ENCODE data around the gene MMP24OS. TPM values are rescaled to one million over a fixed set of nuclear protein-coding genes. Genes with fewer than 3 reads are reported as not detected.
A peak's percentile ranks its signal among the peaks of the same experiment; 100 is the strongest.
"Not testable (repeated sequence)": the region's sequence is repeated elsewhere in the genome, so short reads cannot be mapped to it uniquely, and the experiment has no call there.

Gene MMP24OS
- total RNA-seq, 2 donors from 2014 or later, result 29.4 to 41.8 TPM

DNA sequence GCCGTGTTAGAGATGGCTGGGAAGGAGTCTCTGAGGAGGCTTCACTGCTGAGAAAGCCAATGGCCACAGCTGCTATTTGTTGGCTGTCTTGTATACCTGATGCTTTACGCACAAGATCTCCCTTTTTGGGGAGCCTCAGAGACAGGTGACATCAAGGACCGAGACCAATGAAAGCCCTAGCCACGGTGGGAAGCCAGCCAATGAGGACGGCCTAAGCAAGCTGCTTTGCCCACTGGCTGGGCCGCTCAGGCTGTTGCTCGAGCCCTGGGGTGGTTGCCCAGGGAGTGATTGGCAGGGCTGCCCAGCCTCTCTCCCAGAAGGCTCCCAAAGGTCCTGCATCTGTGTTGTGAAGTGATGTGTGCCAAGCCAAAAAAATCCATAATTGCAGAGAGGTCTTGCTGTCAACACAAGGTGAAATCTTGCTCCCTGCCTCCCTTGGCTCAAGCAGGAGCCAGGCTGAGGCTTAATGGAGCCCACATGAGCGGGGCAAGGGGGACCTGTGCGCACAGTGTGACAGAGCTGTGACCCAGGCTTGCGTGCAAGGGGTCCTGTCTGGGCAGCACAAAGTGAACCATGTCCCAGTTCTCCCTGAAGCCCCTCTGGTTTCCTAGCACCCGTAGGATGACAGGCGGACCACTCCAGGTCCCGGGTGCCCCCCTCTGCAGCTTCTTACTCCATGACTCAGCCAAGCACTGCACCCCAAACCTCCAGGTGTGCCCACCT, 4.3 kb downstream of the MMP24OS start:
- Mint-ChIP-seq H3K9me3 (no peaks in the 10 kb centered on the region), H3K27ac (peak overlapping the region; percentile 45 to 55), H3K36me3 (peaks cover 8 to 14% of the 10 kb centered on the region in 2 donors)
- ATAC-seq (no peak), DNase-seq (ENCODE audit: low spot score in 2 of 2) (no peak)

DNA sequence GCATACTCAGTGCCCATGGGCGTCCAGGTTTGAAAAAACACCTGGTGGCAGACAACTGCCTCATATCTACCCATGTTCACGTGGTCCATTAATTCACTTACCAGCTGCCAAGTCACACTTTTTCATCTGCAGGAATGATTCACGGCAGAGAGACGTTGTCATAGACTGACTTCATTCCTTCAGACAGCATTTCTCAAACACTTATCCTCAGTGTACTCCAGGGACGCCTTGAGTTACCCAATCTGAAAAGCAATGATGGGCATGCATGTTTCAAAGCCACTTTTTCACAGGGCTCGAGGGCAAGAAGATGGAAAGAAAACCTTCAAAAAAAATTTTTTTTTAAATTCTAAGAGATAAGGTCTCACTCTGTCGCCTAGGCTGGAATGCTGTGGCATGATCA, 6.0 kb downstream of the MMP24OS start:
- H3K9me3 Mint-ChIP-seq, result no peaks in the 10 kb centered on the region
- no peak overlapping the region for H3K27ac Mint-ChIP-seq
- ATAC-seq, result no peak
- DNase-seq (ENCODE audit: low spot score in 2 of 2), result no peak
- H3K36me3 Mint-ChIP-seq, result peaks cover 1 to 4% of the 10 kb centered on the region in 2 donors

DNA sequence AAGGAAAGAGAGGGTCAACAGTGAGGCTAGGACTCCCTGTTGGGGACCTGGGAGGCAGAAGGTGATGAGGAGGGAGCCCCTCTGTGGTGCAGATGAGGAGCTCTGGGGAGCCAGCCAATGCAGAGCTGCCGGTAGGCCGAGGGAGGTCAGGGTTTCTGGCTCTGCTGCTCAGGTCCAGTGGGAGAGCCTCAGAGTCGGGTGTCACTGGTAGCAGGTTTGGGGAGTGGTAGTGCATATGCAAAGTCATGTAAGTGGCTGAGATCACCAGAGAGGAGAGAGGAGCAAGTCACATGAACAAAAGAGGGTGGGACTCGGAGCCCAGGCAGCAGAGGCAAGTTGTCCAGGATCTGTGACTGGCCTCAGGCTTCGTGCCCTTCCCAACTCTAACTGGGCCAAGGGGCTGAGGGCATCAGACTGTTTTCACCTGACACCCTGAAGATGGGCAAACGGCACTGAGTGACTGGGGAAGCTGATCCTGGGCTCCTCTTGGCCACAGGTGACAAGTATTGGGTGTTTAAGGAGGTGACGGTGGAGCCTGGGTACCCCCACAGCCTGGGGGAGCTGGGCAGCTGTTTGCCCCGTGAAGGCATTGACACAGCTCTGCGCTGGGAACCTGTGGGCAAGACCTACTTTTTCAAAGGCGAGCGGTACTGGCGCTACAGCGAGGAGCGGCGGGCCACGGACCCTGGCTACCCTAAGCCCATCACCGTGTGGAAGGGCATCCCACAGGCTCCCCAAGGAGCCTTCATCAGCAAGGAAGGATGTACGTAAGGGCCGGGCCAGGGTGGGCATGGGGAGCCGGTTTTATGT, 6.6 kb downstream of the MMP24OS start:
- H3K36me3 Mint-ChIP-seq, result peaks cover 0 to 5% of the 10 kb centered on the region in 2 donors
- no peak for DNase-seq (ENCODE audit: low spot score in 2 of 2)
- no peaks in the 10 kb centered on the region for H3K9me3 Mint-ChIP-seq
- peak overlapping the region in 1 of 2 donors; percentile 94 for H3K27ac Mint-ChIP-seq
- ATAC-seq, result no peak

DNA sequence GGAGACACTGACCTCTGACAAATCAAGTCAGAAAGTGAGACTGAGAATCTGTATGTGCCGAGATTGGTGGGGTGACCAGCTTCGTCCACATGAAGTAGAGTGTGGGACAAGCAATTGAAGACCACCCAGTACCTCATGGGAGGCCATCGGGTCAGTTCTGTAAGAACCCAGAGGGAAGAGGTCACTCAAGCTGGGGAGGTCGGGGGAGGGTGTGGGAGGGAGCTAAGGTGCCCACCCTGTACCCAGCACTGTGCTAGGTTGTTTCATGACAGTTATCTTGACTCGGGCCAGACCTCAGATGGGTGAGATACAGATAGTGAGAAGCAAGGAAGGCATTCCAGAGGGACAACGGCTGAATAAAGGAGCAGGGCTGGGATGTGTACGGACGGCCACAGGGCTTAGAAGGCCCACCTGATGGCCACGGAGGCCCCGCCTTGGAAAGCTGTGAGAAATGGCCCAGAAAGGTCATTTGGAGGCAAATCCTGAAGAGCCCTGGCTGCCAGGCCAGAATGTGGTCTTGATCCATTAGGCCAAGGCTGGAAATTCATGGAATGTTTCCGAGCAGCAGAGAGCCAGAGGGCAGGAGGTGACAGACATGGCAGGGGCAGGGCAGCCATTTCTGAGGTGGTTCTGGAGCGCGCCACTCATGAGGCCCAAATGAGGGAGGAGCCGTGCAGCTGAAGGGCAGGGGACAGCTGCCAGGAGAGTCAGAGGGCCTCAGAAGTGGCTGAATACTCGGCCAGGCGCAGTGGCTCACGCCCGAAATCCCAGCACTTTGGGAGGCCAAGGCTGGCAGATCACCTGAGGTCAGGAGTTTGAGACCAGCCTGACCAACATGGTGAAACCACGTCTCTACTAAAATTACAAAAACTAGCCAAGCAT, 7.7 kb downstream of the MMP24OS start:
- Mint-ChIP-seq H3K9me3 (no peaks in the 10 kb centered on the region), H3K27ac (peak overlapping the region in 1 of 2 donors; percentile 94), H3K36me3 (peaks cover 0 to 5% of the 10 kb centered on the region in 2 donors)
- ATAC-seq, result no peak
- DNase-seq (ENCODE audit: low spot score in 2 of 2), result no peak

DNA sequence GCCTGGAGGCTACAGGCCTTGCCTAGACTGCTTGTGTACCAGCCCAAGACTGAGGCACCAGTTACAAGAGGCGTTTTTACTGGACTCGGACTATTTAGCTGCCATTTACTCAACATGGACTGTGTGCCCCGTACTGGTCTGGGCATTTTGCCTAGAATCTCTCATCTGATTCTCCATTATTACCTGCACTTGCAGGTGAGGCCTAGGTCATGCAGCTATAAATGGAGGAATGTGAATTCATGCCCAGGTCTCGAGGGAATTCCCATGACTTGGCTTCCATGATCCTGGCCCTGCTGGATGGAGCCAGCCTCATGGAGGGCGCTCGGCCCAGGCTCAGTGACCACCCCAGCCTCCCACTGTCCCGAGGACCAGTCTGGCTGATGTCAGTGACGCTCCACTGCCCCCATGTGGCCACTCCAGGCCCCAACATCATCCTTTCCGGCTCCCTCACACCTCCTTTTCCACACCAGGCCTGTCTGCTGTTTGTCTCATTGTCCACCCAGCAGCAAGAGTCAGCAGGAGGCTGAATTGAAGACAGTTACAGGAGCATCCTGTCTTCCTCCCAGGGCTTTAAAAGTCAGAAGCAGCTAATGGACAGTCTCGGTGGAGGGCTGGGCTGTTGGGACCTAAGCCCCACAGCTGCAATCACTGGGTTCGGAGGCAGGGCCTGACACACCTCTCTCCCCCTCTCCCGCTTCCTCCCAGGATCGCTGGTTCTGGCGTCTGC, 8.7 kb downstream of the MMP24OS start:
- Mint-ChIP-seq H3K27ac (no peak overlapping the region), H3K9me3 (no peaks in the 10 kb centered on the region), H3K36me3 (peaks cover 0 to 5% of the 10 kb centered on the region in 2 donors)
- peak in 1 of 2 donors; percentile 64 for DNase-seq (ENCODE audit: low spot score in 2 of 2)
- peak; percentile 74 to 84 for ATAC-seq

GRCh38 chr20:35267092-35267491, 10.8 kb downstream of the MMP24OS start:
- DNase-seq (ENCODE audit: low spot score in 2 of 2) (no peak), ATAC-seq (no peak)
- no peaks in the 10 kb centered on the region for H3K9me3 Mint-ChIP-seq
- H3K27ac Mint-ChIP-seq, result no peak overlapping the region
- peaks cover 0 to 5% of the 10 kb centered on the region in 2 donors for H3K36me3 Mint-ChIP-seq

DNA sequence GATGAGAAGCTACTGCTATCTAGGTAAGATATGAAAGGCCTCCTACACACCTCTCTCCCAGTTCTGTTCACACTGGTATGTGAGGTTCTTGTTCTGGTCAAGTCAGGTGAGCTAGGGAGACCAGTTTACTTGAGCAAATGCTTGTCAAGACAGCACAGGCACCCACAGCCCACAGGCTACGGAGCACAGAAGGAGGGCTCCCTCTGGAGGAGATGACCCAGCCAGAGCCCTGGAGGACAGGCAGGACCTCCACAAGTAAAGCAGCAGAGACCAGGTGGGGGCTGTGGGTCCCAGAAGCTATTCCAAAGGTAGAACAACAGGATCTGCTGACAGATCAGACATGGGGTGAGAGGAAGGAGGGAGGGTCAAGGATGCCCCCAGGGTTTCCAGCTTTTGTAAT, 13.2 kb downstream of the MMP24OS start:
- Mint-ChIP-seq H3K27ac (no peak overlapping the region), H3K9me3 (no peaks in the 10 kb centered on the region), H3K36me3 (peaks cover 0 to 5% of the 10 kb centered on the region in 2 donors)
- ATAC-seq, result no peak
- DNase-seq (ENCODE audit: low spot score in 2 of 2), result no peak

DNA sequence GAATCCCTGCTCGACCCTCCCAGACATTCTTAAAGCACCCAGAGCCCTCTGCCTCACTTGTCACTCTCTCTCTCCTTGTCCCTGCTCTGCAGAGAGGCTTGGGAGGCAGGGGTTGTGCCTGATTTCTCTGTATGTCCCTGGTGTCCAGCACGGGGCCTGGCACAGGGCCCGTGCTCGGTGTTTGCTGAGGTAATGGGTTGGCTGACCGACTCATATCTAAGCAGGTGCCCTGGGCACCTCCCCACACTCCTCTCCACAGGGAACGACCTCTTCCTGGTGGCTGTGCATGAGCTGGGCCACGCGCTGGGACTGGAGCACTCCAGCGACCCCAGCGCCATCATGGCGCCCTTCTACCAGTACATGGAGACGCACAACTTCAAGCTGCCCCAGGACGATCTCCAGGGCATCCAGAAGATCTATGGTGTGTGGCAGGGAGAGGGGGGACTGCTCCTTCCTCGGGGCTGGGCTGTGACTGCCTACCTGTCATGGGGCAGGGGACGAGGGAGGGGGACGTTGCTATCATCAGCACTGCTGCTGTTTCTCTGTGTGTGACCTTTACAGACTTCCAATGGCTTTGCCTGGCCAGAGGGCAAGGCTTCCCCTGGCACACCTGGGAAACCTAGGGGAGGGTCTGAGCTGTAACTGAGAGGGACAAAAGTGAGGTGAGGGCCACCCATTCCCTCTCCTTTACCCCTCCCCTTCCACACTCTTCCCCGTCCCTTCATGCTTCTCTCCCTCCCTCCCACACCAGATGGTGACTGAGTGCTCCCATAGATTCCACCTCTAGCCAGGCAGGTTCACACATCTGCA, 14.2 kb downstream of the MMP24OS start:
- no peak for ATAC-seq
- H3K27ac Mint-ChIP-seq, result peak overlapping the region in 1 of 2 donors; percentile 78
- H3K36me3 Mint-ChIP-seq, result peaks cover 0 to 5% of the 10 kb centered on the region in 2 donors
- no peaks in the 10 kb centered on the region for H3K9me3 Mint-ChIP-seq
- DNase-seq (ENCODE audit: low spot score in 2 of 2), result no peak

DNA sequence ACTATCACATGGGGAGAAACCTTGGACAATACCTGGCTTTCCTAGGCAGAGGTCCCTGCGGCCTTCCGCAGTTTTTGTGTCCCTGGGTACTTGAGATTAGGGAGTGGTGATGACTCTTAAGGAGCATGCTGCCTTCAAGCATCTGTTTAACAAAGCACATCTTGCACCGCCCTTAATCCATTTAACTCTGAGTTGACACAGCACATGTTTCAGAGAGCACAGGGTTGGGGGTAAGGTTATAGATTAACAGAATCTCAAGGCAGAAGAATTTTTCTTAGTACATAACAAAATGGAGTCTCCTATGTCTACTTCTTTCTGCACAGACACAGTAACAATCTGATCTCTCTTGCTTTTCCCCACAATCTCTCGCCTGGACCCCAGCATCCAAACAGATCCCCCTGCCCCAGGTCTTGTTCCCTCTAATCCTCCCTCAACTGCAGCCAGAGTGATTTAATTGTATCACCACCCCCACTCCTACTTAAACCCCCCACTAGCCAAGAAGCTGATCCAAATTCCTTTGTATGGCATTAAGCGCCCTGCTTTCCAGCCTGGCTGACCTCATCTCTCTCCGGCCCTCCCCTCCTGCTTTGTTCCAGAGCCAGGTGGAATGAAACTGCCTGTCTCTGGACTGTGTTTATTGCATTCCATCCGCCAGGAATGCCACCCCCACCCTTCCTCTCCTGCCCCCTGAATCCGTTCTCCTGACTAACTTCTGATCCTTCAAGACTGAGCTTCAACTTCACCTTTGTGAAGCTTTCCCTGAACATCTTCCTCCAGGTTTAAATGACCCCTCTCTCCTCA, 15.0 kb downstream of the MMP24OS start:
- H3K9me3 Mint-ChIP-seq; ATAC-seq; DNase-seq (ENCODE audit: low spot score in 2 of 2); H3K36me3 Mint-ChIP-seq: not testable (repeated sequence)
- peak overlapping the region in 1 of 2 donors; percentile 41 for H3K27ac Mint-ChIP-seq

DNA sequence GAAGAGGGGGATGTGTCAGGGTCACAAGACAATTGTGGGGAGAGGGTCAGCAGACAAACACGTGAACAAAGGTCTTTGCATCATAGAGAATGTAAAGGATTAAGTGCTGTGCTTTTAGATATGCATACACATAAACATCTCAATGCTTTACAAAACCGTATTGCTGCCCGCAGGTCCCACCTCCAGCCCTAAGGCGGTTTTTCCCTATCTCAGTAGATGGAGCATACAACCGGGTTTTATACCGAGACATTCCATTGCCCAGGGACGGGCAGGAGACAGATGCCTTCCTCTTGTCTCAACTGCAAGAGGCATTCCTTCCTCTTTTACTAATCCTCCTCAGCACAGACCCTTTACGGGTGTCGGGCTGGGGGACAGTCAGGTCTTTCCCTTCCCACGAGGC, 15.6 kb downstream of the MMP24OS start:
- not testable (repeated sequence) for H3K36me3 Mint-ChIP-seq; H3K27ac Mint-ChIP-seq; DNase-seq (ENCODE audit: low spot score in 2 of 2); ATAC-seq; H3K9me3 Mint-ChIP-seq

GRCh38 chr20:35260426-35260825, 17.5 kb downstream of the MMP24OS start:
- no peak for ATAC-seq

GRCh38 chr20:35257175-35257909, 20.6 kb downstream of the MMP24OS start:
- Mint-ChIP-seq H3K36me3 (no peaks in the 10 kb centered on the region), H3K9me3 (no peaks in the 10 kb centered on the region), H3K27ac (no peak overlapping the region)
- no peak for DNase-seq (ENCODE audit: low spot score in 2 of 2)
- no peak for ATAC-seq

More at GRCh38 chr20:35260426-35260825, 17.5 kb downstream of the MMP24OS start:
- DNase-seq (ENCODE audit: low spot score in 2 of 2), result no peak
- Mint-ChIP-seq H3K9me3 (no peaks in the 10 kb centered on the region), H3K36me3 (no peaks in the 10 kb centered on the region), H3K27ac (peak overlapping the region; percentile 29 to 55)

GRCh38 chr20:35254448-35254999, 23.4 kb downstream of the MMP24OS start:
- Mint-ChIP-seq H3K36me3 (no peaks in the 10 kb centered on the region), H3K27ac (no peak overlapping the region)
- no peak for DNase-seq (ENCODE audit: low spot score in 2 of 2)

DNA sequence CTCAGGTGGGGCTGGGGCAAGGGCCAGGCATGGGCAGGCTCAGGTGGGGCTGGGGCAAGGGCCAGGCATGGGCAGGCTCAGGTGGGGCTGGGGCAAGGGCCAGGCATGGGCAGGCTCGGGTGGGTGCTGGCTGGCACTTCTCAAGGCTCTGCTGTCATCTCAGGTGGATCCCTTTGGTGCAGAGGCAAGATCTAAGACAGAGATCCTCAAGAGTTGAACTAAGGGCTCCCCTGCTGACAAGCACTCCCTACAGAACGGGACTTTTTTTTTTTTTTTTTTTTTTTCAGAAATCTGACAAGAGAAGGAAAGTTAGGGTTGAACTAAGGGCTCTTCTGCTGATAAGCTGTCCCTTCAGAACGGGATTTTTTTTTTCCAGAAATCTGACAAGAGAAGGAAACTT, 24.9 kb downstream of the MMP24OS start:
- Mint-ChIP-seq H3K27ac (no peak overlapping the region), H3K9me3 (no peaks in the 10 kb centered on the region), H3K36me3 (no peaks in the 10 kb centered on the region)
- no peak for ATAC-seq
- no peak for DNase-seq (ENCODE audit: low spot score in 2 of 2)

More at GRCh38 chr20:35254448-35254999, 23.4 kb downstream of the MMP24OS start:
- no peaks in the 10 kb centered on the region for H3K9me3 Mint-ChIP-seq
- no peak for ATAC-seq
